SK-N-SH treated with all-trans-retinoic acid at 6 μM for 48 hours (cell line): ENCODE results near the gene WBP2.

Experiments used
- ARNTL ChIP-seq: fragments of 450-650 bp; formaldehyde crosslinking; IDR thresholded peaks from 2 replicates; pipeline ENCODE4 v1.5.0; 2020; ENCODE audit warnings: low read depth, mild to moderate bottlenecking, moderate library complexity, borderline replicate concordance
- CSDC2 ChIP-seq: fragments of 250-450 bp; sonication (Bioruptor Pico); IDR thresholded peaks from 2 replicates; pipeline ENCODE4 v1.5.0; 2020; ENCODE audit warnings: mild to moderate bottlenecking, moderate library complexity
- CSRNP3 ChIP-seq: fragments of 250-450 bp; sonication (Bioruptor Pico); IDR thresholded peaks from 2 replicates; pipeline ENCODE4 v1.5.1; 2021; ENCODE audit warnings: mild to moderate bottlenecking, moderate library complexity
- GLIS3 ChIP-seq: fragments of 250-450 bp; sonication (Bioruptor Pico); IDR thresholded peaks from 2 replicates; pipeline ENCODE4 v1.5.0; 2020; ENCODE audit warnings: mild to moderate bottlenecking, moderate library complexity
- OSR1 ChIP-seq: fragments of 250-450 bp; sonication (Bioruptor Pico); IDR thresholded peaks from 2 replicates; pipeline ENCODE4 v1.8.0; 2022; ENCODE audit warnings: moderate library complexity, mild to moderate bottlenecking, inconsistent platforms
- ZC3H10 ChIP-seq: fragments of 250-450 bp; sonication (Bioruptor Pico); IDR thresholded peaks from 2 replicates; pipeline ENCODE4 v1.5.1; 2021; ENCODE audit warnings: mild to moderate bottlenecking, moderate library complexity
- ZFP30 ChIP-seq: fragments of 450-650 bp; formaldehyde crosslinking; IDR thresholded peaks from 2 replicates; pipeline ENCODE4 v1.5.0; 2022; ENCODE audit warnings: mild to moderate bottlenecking, moderate library complexity
- ZNF565 ChIP-seq: fragments of 450-650 bp; formaldehyde crosslinking; conservative IDR thresholded peaks from 2 replicates; pipeline ENCODE4 v1.5.0; 2020; ENCODE audit warnings: low read depth, mild to moderate bottlenecking, moderate library complexity
- TF ChIP-seq, protein P1 (sequence below): fragments of 250-450 bp; sonication (Bioruptor Pico); IDR thresholded peaks from 2 replicates; pipeline ENCODE4 v1.8.0; 2020; ENCODE audit warnings: mild to moderate bottlenecking, moderate library complexity, borderline replicate concordance
- TF ChIP-seq, protein P2 (sequence below): fragments of 250-450 bp; sonication (Bioruptor Pico); IDR thresholded peaks from 2 replicates; pipeline ENCODE4 v1.5.0; 2020; ENCODE audit warnings: mild to moderate bottlenecking, moderate library complexity
- TF ChIP-seq, protein P3 (sequence below): fragments of 250-450 bp; sonication (Bioruptor Pico); IDR thresholded peaks from 2 replicates; pipeline ENCODE4 v1.8.0; 2021; ENCODE audit warnings: low read depth, mild to moderate bottlenecking, moderate library complexity, borderline replicate concordance

DNA sequence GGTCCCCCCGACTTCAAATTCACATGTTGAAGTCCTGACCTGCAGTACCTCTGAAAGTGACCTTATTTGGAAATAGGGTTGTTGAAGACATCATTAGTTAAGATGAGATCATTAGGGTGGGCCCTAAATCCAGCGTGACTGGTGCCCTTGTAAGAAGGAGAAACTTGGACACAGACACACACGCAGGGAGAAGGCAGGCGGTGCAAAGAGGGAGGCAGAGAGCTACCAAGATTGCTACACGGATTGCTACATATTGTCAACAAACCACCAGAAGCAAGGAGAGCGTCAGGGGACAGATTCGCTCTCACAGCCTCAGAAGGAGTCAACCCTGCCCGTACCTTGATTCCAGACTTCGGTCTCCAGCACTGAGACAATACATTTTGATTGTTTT, 6.8 kb upstream of the WBP2 start:
- TF ChIP-seq ZC3H10 (CRISPR knock-in tag) (no peak), ARNTL (CRISPR knock-in tag) (no peak), CSRNP3 (CRISPR knock-in tag) (no peak), GLIS3 (no peak), ZNF565 (CRISPR knock-in tag) (no peak), ZFP30 (CRISPR knock-in tag) (no peak), OSR1 (CRISPR knock-in tag) (no peak), CSDC2 (CRISPR knock-in tag) (no peak)
- TF ChIP-seq, protein P1, sequence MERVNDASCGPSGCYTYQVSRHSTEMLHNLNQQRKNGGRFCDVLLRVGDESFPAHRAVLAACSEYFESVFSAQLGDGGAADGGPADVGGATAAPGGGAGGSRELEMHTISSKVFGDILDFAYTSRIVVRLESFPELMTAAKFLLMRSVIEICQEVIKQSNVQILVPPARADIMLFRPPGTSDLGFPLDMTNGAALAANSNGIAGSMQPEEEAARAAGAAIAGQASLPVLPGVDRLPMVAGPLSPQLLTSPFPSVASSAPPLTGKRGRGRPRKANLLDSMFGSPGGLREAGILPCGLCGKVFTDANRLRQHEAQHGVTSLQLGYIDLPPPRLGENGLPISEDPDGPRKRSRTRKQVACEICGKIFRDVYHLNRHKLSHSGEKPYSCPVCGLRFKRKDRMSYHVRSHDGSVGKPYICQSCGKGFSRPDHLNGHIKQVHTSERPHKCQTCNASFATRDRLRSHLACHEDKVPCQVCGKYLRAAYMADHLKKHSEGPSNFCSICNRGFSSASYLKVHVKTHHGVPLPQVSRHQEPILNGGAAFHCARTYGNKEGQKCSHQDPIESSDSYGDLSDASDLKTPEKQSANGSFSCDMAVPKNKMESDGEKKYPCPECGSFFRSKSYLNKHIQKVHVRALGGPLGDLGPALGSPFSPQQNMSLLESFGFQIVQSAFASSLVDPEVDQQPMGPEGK (CRISPR knock-in tag): no peak
- TF ChIP-seq, protein P2, sequence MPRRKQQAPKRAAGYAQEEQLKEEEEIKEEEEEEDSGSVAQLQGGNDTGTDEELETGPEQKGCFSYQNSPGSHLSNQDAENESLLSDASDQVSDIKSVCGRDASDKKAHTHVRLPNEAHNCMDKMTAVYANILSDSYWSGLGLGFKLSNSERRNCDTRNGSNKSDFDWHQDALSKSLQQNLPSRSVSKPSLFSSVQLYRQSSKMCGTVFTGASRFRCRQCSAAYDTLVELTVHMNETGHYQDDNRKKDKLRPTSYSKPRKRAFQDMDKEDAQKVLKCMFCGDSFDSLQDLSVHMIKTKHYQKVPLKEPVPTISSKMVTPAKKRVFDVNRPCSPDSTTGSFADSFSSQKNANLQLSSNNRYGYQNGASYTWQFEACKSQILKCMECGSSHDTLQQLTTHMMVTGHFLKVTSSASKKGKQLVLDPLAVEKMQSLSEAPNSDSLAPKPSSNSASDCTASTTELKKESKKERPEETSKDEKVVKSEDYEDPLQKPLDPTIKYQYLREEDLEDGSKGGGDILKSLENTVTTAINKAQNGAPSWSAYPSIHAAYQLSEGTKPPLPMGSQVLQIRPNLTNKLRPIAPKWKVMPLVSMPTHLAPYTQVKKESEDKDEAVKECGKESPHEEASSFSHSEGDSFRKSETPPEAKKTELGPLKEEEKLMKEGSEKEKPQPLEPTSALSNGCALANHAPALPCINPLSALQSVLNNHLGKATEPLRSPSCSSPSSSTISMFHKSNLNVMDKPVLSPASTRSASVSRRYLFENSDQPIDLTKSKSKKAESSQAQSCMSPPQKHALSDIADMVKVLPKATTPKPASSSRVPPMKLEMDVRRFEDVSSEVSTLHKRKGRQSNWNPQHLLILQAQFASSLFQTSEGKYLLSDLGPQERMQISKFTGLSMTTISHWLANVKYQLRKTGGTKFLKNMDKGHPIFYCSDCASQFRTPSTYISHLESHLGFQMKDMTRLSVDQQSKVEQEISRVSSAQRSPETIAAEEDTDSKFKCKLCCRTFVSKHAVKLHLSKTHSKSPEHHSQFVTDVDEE: no peak
- TF ChIP-seq, protein P3, sequence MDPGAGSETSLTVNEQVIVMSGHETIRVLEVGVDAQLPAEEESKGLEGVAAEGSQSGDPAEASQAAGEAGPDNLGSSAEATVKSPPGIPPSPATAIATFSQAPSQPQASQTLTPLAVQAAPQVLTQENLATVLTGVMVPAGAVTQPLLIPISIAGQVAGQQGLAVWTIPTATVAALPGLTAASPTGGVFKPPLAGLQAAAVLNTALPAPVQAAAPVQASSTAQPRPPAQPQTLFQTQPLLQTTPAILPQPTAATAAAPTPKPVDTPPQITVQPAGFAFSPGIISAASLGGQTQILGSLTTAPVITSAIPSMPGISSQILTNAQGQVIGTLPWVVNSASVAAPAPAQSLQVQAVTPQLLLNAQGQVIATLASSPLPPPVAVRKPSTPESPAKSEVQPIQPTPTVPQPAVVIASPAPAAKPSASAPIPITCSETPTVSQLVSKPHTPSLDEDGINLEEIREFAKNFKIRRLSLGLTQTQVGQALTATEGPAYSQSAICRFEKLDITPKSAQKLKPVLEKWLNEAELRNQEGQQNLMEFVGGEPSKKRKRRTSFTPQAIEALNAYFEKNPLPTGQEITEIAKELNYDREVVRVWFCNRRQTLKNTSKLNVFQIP: no peak
